HepG2 (cell line): ENCODE results near the gene ABTB2. TPM values are rescaled to one million over a fixed set of nuclear protein-coding genes. Genes with fewer than 3 reads are reported as not detected.

ENCODE experiments used
- CC2D1A ChIP-seq: sonication (generic); formaldehyde crosslinking; IDR thresholded peaks from 2 replicates; pipeline ENCODE4 v1.8.1; 2023; ENCODE audit warnings: mild to moderate bottlenecking, missing genetic modification reagents
- ELF4 ChIP-seq: sonication (generic); formaldehyde crosslinking; IDR thresholded peaks from 2 replicates; pipeline ENCODE4 v1.5.0; 2020; ENCODE audit warnings: missing genetic modification reagents, mild to moderate bottlenecking, moderate library complexity, borderline replicate concordance
- HCFC1 ChIP-seq: fragments of 150-350 bp; IDR thresholded peaks from 2 replicates; pipeline ENCODE4 v1.6.1; 2014; ENCODE audit warnings: low read depth, low read length
- KDM1A ChIP-seq: IDR thresholded peaks from 2 replicates; pipeline ENCODE4 v1.6.1; 2016; ENCODE audit warnings: missing compliant biosample characterization
- KDM6A ChIP-seq: IDR thresholded peaks from 2 replicates; pipeline ENCODE4 v1.6.1; 2016; ENCODE audit warnings: low read depth
- MXD4 ChIP-seq: IDR thresholded peaks from 2 replicates; pipeline ENCODE4 v1.6.1; 2016; ENCODE audit warnings: mild to moderate bottlenecking, missing biosample characterization, missing genetic modification reagents
- NFATC3 ChIP-seq: sonication (generic); formaldehyde crosslinking; IDR thresholded peaks from 2 replicates; pipeline ENCODE4 v1.5.1; 2020; ENCODE audit warnings: mild to moderate bottlenecking, missing genetic modification reagents
- PITX1 ChIP-seq: sonication (generic); formaldehyde crosslinking; IDR thresholded peaks from 2 replicates; pipeline ENCODE4 v1.5.1; 2020; ENCODE audit warnings: mild to moderate bottlenecking, missing genetic modification reagents
- PRPF4 ChIP-seq: fragments of 200-400 bp; formaldehyde crosslinking; IDR thresholded peaks from 2 replicates; pipeline ENCODE4 v1.6.1; 2016; ENCODE audit warnings: low read length, low read depth; ENCODE audit not compliant: poor library complexity, severe bottlenecking
- PTBP1 ChIP-seq: fragments of 200-400 bp; formaldehyde crosslinking; IDR thresholded peaks from 2 replicates; pipeline ENCODE4 v1.6.1; 2018; ENCODE audit warnings: low read length, low read depth; ENCODE audit not compliant: poor library complexity, severe bottlenecking
- REL ChIP-seq: sonication (generic); formaldehyde crosslinking; conservative IDR thresholded peaks from 2 replicates; pipeline ENCODE4 v1.8.0; 2022; ENCODE audit warnings: mild to moderate bottlenecking, missing genetic modification reagents, moderate library complexity
- REPIN1 ChIP-seq: sonication (generic); formaldehyde crosslinking; IDR thresholded peaks from 2 replicates; pipeline ENCODE4 v1.8.0; 2022; ENCODE audit warnings: missing genetic modification reagents, low read depth, mild to moderate bottlenecking, borderline replicate concordance
- TP53 ChIP-seq: sonication (generic); formaldehyde crosslinking; conservative IDR thresholded peaks from 2 replicates; pipeline ENCODE4 v1.4.0; 2020; ENCODE audit warnings: missing genetic modification reagents
- YEATS4 ChIP-seq: sonication (generic); formaldehyde crosslinking; IDR thresholded peaks from 2 replicates; pipeline ENCODE4 v1.4.0; 2020; ENCODE audit warnings: missing genetic modification reagents, borderline replicate concordance
- ZBTB7A ChIP-seq: sonication (generic); formaldehyde crosslinking; IDR thresholded peaks from 2 replicates; pipeline ENCODE4 v1.8.0; 2022; ENCODE audit warnings: mild to moderate bottlenecking, missing genetic modification reagents
- ZC3H4 ChIP-seq: sonication (generic); formaldehyde crosslinking; IDR thresholded peaks from 2 replicates; pipeline ENCODE4 v1.4.0; 2020; ENCODE audit warnings: missing genetic modification reagents, borderline replicate concordance
- ZKSCAN8 ChIP-seq: IDR thresholded peaks from 2 replicates; pipeline ENCODE4 v1.6.1; 2016; ENCODE audit warnings: borderline replicate concordance, missing genetic modification reagents, missing compliant biosample characterization
- ZNF17 ChIP-seq: sonication (generic); formaldehyde crosslinking; IDR thresholded peaks from 2 replicates; pipeline ENCODE4 v1.5.0; 2020; ENCODE audit warnings: mild to moderate bottlenecking, missing genetic modification reagents
- ZNF331 ChIP-seq: sonication (generic); formaldehyde crosslinking; IDR thresholded peaks from 2 replicates; pipeline ENCODE4 v1.4.0; 2020; ENCODE audit warnings: missing genetic modification reagents
- ZNF563 ChIP-seq: sonication (generic); formaldehyde crosslinking; IDR thresholded peaks from 2 replicates; pipeline ENCODE4 v1.8.0; 2022; ENCODE audit warnings: mild to moderate bottlenecking, moderate library complexity, missing genetic modification reagents
- ZNF660 ChIP-seq: sonication (generic); formaldehyde crosslinking; IDR thresholded peaks from 2 replicates; pipeline ENCODE4 v1.5.1; 2020; ENCODE audit warnings: mild to moderate bottlenecking, low read depth, missing genetic modification reagents, borderline replicate concordance
- ZNF746 ChIP-seq: sonication (generic); formaldehyde crosslinking; IDR thresholded peaks from 2 replicates; pipeline ENCODE4 v1.8.0; 2022; ENCODE audit warnings: mild to moderate bottlenecking, missing genetic modification reagents
- polyA plus RNA-seq, 8 experiments: library from polyadenylated mRNA; depleted of rRNA in 3 of 8; stranded (reverse) in 7 of 8; unstranded in 1 of 8; fragments of >200 nt; fragmentation: Illumina TruSeq in 4 of 8; extraction: Trizol in 4 of 8; gene quantifications; 2 replicates each; pipeline versions ENCODE4 v1.2.1 to v1.2.3, GENCODE V29; 2011 to 2016; ENCODE audit warnings: low read depth in 4 of 8, missing spikeins in 1 of 8, mixed read lengths in 1 of 8; ENCODE audit not compliant: insufficient read depth in 1 of 8
- total RNA-seq, 5 experiments: library from RNA; depleted of rRNA; stranded (reverse); fragments of >200 nt; fragmentation: Illumina TruSeq; extraction: Trizol; gene quantifications; 2 replicates each; pipeline ENCODE4 v1.2.3, GENCODE V29; 2016; ENCODE audit warnings: low read depth in 1 of 5
- TF ChIP-seq, protein P1 (sequence below): sonication (generic); formaldehyde crosslinking; IDR thresholded peaks from 2 replicates; pipeline ENCODE4 v1.5.0; 2020; ENCODE audit warnings: mild to moderate bottlenecking, missing genetic modification reagents
- TF ChIP-seq, protein P2 (sequence below): sonication (generic); formaldehyde crosslinking; IDR thresholded peaks from 2 replicates; pipeline ENCODE4 v1.5.0; 2020; ENCODE audit warnings: mild to moderate bottlenecking, missing genetic modification reagents
- TF ChIP-seq, protein P3 (sequence below): IDR thresholded peaks from 2 replicates; pipeline ENCODE4 v1.6.1; 2012; ENCODE audit warnings: low read depth, low read length, improper control_type of control experiment

ABTB2 gene
- total and polyA plus RNA-seq, 2 of the 13 experiments (the other 11 are each of a cell fraction or from before 2014, with no cell fraction given) = 5.1 to 15.4 TPM

DNA sequence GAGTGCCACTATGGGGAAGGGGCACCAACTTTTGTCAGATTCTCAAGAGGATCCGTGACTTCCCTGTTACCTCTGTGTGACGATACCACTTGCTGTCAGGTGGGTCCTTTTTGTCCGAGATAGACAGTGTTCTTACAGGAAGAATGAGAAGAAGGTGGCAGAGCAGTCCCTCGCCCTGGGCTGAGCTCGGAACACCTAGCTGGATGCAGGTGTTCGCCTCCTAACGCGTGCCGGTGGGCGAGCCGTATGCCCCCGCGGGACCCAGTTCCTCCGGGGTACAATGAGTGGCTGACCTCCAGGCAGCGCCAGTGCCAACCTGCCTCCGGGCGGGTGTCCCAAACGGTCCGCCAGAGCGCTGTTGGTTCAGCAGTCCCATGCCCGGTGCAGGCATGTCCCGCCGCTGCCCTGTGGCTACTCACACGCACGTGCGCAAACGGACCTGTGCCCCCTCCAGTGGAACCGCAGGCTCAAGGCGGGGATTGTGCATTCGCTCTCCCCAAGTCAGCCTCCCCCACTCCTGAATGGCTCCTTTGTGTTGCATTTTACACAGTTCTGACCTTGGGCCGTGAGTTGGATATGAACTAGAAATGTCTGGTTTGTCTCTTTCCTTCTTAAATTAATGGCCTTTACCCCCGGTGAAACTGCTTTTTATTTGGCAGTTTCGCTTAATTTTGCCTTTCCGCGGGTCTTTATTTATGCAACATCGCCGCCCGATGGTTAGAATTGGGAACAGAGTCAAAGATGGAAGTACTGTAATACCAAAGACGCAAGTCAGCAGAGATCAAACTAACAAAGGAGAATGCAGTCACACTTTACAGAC is 1.1 kb upstream of the ABTB2 start (continued):
- TF ChIP-seq, protein P1, sequence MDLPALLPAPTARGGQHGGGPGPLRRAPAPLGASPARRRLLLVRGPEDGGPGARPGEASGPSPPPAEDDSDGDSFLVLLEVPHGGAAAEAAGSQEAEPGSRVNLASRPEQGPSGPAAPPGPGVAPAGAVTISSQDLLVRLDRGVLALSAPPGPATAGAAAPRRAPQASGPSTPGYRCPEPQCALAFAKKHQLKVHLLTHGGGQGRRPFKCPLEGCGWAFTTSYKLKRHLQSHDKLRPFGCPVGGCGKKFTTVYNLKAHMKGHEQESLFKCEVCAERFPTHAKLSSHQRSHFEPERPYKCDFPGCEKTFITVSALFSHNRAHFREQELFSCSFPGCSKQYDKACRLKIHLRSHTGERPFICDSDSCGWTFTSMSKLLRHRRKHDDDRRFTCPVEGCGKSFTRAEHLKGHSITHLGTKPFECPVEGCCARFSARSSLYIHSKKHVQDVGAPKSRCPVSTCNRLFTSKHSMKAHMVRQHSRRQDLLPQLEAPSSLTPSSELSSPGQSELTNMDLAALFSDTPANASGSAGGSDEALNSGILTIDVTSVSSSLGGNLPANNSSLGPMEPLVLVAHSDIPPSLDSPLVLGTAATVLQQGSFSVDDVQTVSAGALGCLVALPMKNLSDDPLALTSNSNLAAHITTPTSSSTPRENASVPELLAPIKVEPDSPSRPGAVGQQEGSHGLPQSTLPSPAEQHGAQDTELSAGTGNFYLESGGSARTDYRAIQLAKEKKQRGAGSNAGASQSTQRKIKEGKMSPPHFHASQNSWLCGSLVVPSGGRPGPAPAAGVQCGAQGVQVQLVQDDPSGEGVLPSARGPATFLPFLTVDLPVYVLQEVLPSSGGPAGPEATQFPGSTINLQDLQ = no peak
- TF ChIP-seq NFATC3 (CRISPR knock-in tag) (no peak), CC2D1A (no peak), ZNF17 (CRISPR knock-in tag) (no peak), PTBP1 (no peak), ZC3H4 (CRISPR knock-in tag) (no peak), ZNF331 (CRISPR knock-in tag) (no peak), ZKSCAN8 (CRISPR knock-in tag) (no peak), PRPF4 (no peak), KDM1A (CRISPR knock-in tag) (no peak), PITX1 (CRISPR knock-in tag) (no peak), HCFC1 (no peak), MXD4 (CRISPR knock-in tag) (no peak), KDM6A (CRISPR knock-in tag) (no peak), REPIN1 (CRISPR knock-in tag) (peak; percentile 76; the same call in 1 of the 2 replicates), TP53 (CRISPR knock-in tag) (no peak), ZNF660 (no peak), ZBTB7A (0 out of 2 replicates have a peak, but pooled peaks have one; percentile 49), ZNF746 (CRISPR knock-in tag) (no peak), REL (no peak), ZNF563 (no peak; the same call in 1 of the 2 replicates), YEATS4 (peak; percentile 82), ELF4 (CRISPR knock-in tag) (no peak)
- TF ChIP-seq, protein P2, sequence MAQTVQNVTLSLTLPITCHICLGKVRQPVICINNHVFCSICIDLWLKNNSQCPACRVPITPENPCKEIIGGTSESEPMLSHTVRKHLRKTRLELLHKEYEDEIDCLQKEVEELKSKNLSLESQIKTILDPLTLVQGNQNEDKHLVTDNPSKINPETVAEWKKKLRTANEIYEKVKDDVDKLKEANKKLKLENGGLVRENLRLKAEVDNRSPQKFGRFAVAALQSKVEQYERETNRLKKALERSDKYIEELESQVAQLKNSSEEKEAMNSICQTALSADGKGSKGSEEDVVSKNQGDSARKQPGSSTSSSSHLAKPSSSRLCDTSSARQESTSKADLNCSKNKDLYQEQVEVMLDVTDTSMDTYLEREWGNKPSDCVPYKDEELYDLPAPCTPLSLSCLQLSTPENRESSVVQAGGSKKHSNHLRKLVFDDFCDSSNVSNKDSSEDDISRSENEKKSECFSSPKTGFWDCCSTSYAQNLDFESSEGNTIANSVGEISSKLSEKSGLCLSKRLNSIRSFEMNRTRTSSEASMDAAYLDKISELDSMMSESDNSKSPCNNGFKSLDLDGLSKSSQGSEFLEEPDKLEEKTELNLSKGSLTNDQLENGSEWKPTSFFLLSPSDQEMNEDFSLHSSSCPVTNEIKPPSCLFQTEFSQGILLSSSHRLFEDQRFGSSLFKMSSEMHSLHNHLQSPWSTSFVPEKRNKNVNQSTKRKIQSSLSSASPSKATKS (CRISPR knock-in tag) = no peak
- TF ChIP-seq, protein P3, sequence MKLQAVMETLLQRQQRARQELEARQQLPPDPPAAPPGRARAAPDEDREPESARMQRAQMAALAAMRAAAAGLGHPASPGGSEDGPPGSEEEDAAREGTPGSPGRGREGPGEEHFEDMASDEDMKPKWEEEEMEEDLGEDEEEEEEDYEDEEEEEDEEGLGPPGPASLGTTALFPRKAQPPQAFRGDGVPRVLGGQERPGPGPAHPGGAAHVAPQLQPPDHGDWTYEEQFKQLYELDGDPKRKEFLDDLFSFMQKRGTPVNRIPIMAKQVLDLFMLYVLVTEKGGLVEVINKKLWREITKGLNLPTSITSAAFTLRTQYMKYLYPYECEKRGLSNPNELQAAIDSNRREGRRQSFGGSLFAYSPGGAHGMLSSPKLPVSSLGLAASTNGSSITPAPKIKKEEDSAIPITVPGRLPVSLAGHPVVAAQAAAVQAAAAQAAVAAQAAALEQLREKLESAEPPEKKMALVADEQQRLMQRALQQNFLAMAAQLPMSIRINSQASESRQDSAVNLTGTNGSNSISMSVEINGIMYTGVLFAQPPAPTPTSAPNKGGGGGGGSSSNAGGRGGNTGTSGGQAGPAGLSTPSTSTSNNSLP = peak; percentile 63
